Measurements from ENCODE around the gene IGFBPL1. TPM values are rescaled to one million over a fixed set of nuclear protein-coding genes. Genes with fewer than 3 reads are reported as not detected.

Gene IGFBPL1
- polyA plus RNA-seq, 2 of the 4 experiments (the other 2 are of a cell fraction): 2.5 to 2.7 TPM

DNA sequence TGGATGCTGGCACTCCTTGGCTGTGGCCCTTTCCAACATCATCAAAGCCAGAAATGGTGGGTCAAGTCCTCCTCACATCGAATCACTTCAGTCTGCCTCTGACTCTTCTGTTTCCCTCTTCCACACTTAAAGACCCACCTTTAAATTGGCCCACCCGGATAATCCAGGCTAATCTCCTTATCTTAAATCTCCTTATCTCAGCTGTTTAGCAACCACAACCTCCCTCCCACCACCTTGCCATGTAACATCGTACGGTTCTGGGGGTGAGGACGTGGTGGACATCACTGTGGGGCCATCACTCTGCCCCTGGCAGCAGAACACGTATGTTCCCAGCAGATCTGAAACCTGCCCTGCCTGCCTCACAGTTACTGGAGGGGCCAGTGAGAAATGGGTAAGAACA lies 11.5 kb downstream of the IGFBPL1 start (continued):
- no peak for TF ChIP-seq SMC3 (IDR thresholded peaks at IDR 0.05)

DNA sequence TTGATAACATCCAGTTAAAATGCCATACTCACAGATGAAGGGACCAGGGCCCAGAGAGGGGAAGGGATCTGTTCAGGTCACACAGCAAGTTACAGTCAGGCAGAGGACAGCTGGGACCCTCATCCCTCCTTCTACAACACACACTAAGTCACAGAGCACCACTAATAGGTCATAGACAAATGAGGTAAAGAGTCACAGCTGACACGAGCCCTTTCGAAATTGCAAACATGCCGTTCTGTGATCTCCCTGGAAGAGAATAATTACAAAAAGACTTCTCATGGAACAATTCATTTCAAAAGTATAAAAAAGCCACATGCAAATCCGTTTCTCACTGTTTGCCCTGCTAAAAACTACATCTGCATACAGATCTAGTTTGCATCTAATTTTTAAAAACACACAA lies 15.5 kb downstream of the IGFBPL1 start:
- TF ChIP-seq HOXB5 (CRISPR knock-in tag; IDR thresholded peaks at IDR 0.05) (no peak), POLR2AphosphoS2 (conservative IDR thresholded peaks at IDR 0.05; ENCODE audit: low read length) (no peak), ZNF302 (CRISPR knock-in tag; IDR thresholded peaks at IDR 0.05) (no peak), HOXB13 (CRISPR knock-in tag; IDR thresholded peaks at IDR 0.05; ENCODE audit: low read depth) (no peak), RCOR1 (IDR thresholded peaks at IDR 0.05; ENCODE audit: low read depth, low read length) (no peak), KDM1A (IDR thresholded peaks at IDR 0.05; ENCODE audit: low read depth) (no peak), SMC3 (IDR thresholded peaks at IDR 0.05) (no peak), POLR2A (IDR thresholded peaks at IDR 0.05; ENCODE audit: low read length) (no peak), MAZ (IDR thresholded peaks at IDR 0.05; ENCODE audit: borderline replicate concordance, low read depth, low read length) (no peak)
- TF ChIP-seq, protein P1, sequence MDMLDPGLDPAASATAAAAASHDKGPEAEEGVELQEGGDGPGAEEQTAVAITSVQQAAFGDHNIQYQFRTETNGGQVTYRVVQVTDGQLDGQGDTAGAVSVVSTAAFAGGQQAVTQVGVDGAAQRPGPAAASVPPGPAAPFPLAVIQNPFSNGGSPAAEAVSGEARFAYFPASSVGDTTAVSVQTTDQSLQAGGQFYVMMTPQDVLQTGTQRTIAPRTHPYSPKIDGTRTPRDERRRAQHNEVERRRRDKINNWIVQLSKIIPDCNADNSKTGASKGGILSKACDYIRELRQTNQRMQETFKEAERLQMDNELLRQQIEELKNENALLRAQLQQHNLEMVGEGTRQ (IDR thresholded peaks at IDR 0.05): no peak
- TF ChIP-seq, protein P2, sequence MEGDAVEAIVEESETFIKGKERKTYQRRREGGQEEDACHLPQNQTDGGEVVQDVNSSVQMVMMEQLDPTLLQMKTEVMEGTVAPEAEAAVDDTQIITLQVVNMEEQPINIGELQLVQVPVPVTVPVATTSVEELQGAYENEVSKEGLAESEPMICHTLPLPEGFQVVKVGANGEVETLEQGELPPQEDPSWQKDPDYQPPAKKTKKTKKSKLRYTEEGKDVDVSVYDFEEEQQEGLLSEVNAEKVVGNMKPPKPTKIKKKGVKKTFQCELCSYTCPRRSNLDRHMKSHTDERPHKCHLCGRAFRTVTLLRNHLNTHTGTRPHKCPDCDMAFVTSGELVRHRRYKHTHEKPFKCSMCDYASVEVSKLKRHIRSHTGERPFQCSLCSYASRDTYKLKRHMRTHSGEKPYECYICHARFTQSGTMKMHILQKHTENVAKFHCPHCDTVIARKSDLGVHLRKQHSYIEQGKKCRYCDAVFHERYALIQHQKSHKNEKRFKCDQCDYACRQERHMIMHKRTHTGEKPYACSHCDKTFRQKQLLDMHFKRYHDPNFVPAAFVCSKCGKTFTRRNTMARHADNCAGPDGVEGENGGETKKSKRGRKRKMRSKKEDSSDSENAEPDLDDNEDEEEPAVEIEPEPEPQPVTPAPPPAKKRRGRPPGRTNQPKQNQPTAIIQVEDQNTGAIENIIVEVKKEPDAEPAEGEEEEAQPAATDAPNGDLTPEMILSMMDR (IDR thresholded peaks at IDR 0.05): no peak
- no peak overlapping the region for H3K27ac ChIP-seq
- DNase-seq (ENCODE audit: low read depth in 1 of 2, low spot score in 1 of 2): no peak
- POLR2A ChIA-PET: no interaction called here
- ATAC-seq: no peak
- CTCF ChIA-PET: interaction anchor here (1.0 to 3.0 kb wide), 4 partner anchors 8 to 10 kb away, joined by 3 to 23 read pairs (median 4); no protein-coding TSS in a partner anchor
- no peaks in the 10 kb centered on the region for H3K9me3 ChIP-seq
- no peaks in the 10 kb centered on the region for H3K4me1 ChIP-seq
- no peak overlapping the region for H3K4me3 ChIP-seq
- no peak for FAIRE-seq
- WGBS (ENCODE audit: missing lambda C conversion rate): 35% methylated on average over 4 of the region's 4 CpGs
- H3K4me2 ChIP-seq: no peak overlapping the region

DNA sequence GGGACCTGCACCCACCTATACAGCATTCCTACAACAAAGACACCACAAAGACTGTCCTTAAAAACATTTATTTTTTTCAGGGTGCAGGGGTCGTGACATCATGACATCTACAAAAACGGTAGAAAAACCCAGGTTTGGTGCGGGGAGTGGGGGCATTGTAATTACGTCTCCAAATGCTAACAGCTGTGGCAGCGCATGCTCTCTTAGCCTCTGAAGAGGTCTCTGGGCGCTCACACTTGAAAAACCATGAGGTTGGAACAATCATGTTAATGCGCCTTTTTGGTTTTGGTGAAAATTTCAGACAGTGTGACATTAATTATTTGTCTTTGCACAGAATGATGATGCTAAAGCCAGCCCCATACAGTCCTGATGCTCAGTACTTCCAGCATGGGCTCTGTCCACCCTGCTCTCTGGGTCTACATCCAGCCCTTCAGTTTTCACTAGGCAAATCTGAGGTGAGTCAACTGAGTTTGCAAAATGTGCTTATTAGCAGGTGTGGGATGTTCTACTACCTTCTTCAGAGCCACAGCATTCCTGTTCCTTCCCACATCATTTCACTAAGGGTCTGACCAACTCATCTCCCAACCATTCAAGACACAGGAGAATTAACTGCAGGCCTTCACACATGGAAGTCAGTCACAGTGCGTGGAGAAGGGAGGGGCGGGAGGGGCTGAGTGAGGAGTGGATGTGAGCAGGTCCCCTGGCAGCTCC lies 17.6 kb downstream of the IGFBPL1 start:
- no peak for DNase-seq (ENCODE audit: low read depth in 1 of 2, low spot score in 1 of 2)
- H3K4me3 ChIP-seq: no peak overlapping the region
- H3K4me1 ChIP-seq: no peaks in the 10 kb centered on the region
- POLR2A ChIA-PET: no interaction called here
- H3K4me2 ChIP-seq: no peak overlapping the region
- TF ChIP-seq, protein P3, sequence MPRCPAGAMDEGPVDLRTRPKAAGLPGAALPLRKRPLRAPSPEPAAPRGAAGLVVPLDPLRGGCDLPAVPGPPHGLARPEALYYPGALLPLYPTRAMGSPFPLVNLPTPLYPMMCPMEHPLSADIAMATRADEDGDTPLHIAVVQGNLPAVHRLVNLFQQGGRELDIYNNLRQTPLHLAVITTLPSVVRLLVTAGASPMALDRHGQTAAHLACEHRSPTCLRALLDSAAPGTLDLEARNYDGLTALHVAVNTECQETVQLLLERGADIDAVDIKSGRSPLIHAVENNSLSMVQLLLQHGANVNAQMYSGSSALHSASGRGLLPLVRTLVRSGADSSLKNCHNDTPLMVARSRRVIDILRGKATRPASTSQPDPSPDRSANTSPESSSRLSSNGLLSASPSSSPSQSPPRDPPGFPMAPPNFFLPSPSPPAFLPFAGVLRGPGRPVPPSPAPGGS (IDR thresholded peaks at IDR 0.05): no peak
- TF ChIP-seq HOXB5 (CRISPR knock-in tag; IDR thresholded peaks at IDR 0.05) (no peak), BHLHE40 (IDR thresholded peaks at IDR 0.05; ENCODE audit: low read depth, low read length) (no peak), CBX2 (IDR thresholded peaks at IDR 0.05; ENCODE audit: borderline replicate concordance, low read depth) (no peak), CHD2 (IDR thresholded peaks at IDR 0.05; ENCODE audit: low read length, partially characterized antibody) (no peak), POLR2AphosphoS2 (conservative IDR thresholded peaks at IDR 0.05; ENCODE audit: low read length) (no peak), ZNF302 (CRISPR knock-in tag; IDR thresholded peaks at IDR 0.05) (no peak), NR3C1 (IDR thresholded peaks at IDR 0.05) (no peak), HDAC2 (IDR thresholded peaks at IDR 0.05) (no peak), KDM5A (IDR thresholded peaks at IDR 0.05) (no peak)
- TF ChIP-seq, protein P4, sequence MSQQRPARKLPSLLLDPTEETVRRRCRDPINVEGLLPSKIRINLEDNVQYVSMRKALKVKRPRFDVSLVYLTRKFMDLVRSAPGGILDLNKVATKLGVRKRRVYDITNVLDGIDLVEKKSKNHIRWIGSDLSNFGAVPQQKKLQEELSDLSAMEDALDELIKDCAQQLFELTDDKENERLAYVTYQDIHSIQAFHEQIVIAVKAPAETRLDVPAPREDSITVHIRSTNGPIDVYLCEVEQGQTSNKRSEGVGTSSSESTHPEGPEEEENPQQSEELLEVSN (IDR thresholded peaks at IDR 0.05; ENCODE audit: borderline replicate concordance, low read depth): no peak
- TF ChIP-seq, protein P5, sequence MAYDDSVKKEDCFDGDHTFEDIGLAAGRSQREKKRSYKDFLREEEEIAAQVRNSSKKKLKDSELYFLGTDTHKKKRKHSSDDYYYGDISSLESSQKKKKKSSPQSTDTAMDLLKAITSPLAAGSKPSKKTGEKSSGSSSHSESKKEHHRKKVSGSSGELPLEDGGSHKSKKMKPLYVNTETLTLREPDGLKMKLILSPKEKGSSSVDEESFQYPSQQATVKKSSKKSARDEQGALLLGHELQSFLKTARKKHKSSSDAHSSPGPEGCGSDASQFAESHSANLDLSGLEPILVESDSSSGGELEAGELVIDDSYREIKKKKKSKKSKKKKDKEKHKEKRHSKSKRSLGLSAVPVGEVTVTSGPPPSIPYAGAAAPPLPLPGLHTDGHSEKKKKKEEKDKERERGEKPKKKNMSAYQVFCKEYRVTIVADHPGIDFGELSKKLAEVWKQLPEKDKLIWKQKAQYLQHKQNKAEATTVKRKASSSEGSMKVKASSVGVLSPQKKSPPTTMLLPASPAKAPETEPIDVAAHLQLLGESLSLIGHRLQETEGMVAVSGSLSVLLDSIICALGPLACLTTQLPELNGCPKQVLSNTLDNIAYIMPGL (CRISPR knock-in tag; IDR thresholded peaks at IDR 0.05; ENCODE audit: borderline replicate concordance): no peak
- no peak overlapping the region for H3K27ac ChIP-seq
- ATAC-seq: no peak
- no peaks in the 10 kb centered on the region for H3K9me3 ChIP-seq
- 78% methylated on average over 9 of the region's 9 CpGs for WGBS (ENCODE audit: missing lambda C conversion rate)
- CTCF ChIA-PET: no interaction called here
- no peak for FAIRE-seq
